Measurements from ENCODE around the gene MPPED2. TPM values are rescaled to one million over a fixed set of nuclear protein-coding genes. Genes with fewer than 3 reads are reported as not detected.

The MPPED2 gene
- total RNA-seq, 1 donor from 2014 or later: 25.9 TPM

DNA sequence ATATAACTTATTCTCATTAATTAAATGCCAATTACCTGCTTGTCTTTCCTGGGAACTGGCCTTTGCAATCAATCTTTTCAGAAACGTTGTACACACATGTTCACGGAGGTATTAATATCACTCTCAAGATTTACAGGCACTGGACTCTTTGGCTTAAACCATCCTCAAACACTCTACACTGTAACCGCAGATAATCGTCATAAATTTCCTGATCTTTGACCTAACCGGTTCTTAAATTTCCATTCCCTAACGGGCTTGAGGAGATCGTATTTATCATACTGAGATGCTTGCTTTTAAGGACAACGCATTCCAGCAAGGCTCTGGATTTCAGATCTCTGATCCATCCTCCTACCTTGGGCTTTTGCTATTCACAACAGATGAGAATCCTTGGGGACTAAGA, 190.4 kb downstream of the MPPED2 start:
- Mint-ChIP-seq H3K36me3 (ENCODE audit: insufficient read depth) (peaks cover 4% of the 10 kb centered on the region), H3K4me1 (ENCODE audit: low read depth) (peaks cover 24% of the 10 kb centered on the region), H3K27me3 (no peaks in the 10 kb centered on the region), H3K4me3 (ENCODE audit: low read depth) (no peak overlapping the region), H3K27ac (peak overlapping the region; percentile 65), H3K9me3 (ENCODE audit: low read depth) (peaks cover 6% of the 10 kb centered on the region)
- no peak for DNase-seq (ENCODE audit: low spot score, unreplicated experiment)
- TF ChIP-seq, protein P1, sequence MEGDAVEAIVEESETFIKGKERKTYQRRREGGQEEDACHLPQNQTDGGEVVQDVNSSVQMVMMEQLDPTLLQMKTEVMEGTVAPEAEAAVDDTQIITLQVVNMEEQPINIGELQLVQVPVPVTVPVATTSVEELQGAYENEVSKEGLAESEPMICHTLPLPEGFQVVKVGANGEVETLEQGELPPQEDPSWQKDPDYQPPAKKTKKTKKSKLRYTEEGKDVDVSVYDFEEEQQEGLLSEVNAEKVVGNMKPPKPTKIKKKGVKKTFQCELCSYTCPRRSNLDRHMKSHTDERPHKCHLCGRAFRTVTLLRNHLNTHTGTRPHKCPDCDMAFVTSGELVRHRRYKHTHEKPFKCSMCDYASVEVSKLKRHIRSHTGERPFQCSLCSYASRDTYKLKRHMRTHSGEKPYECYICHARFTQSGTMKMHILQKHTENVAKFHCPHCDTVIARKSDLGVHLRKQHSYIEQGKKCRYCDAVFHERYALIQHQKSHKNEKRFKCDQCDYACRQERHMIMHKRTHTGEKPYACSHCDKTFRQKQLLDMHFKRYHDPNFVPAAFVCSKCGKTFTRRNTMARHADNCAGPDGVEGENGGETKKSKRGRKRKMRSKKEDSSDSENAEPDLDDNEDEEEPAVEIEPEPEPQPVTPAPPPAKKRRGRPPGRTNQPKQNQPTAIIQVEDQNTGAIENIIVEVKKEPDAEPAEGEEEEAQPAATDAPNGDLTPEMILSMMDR (IDR thresholded peaks at IDR 0.05; ENCODE audit: unreplicated experiment): no peak

GRCh38 chr11:30393012-30393411, 193.1 kb downstream of the MPPED2 start:
- H3K4me3 Mint-ChIP-seq (ENCODE audit: low read depth): no peak overlapping the region
- H3K4me1 Mint-ChIP-seq (ENCODE audit: low read depth): peaks cover 36% of the 10 kb centered on the region
- H3K27me3 Mint-ChIP-seq: no peaks in the 10 kb centered on the region
- no peak for DNase-seq (ENCODE audit: low spot score, unreplicated experiment)
- peak overlapping the region; percentile 60 for H3K27ac Mint-ChIP-seq
- H3K36me3 Mint-ChIP-seq (ENCODE audit: insufficient read depth): peaks cover 4% of the 10 kb centered on the region
- TF ChIP-seq, protein P1 (IDR thresholded peaks at IDR 0.05; ENCODE audit: unreplicated experiment): no peak
- H3K9me3 Mint-ChIP-seq (ENCODE audit: low read depth): peaks cover 6% of the 10 kb centered on the region

GRCh38 chr11:30392221-30392784, 193.8 kb downstream of the MPPED2 start:
- TF ChIP-seq, protein P1 (IDR thresholded peaks at IDR 0.05; ENCODE audit: unreplicated experiment): no peak
- peak overlapping the region; percentile 83 for H3K27ac Mint-ChIP-seq

GRCh38 chr11:30388957-30389356, 197.2 kb downstream of the MPPED2 start:
- DNase-seq (ENCODE audit: low spot score, unreplicated experiment): no peak
- peaks cover 7% of the 10 kb centered on the region for H3K9me3 Mint-ChIP-seq (ENCODE audit: low read depth)
- TF ChIP-seq, protein P1 (IDR thresholded peaks at IDR 0.05; ENCODE audit: unreplicated experiment): no peak
- peaks cover 44% of the 10 kb centered on the region for H3K4me1 Mint-ChIP-seq (ENCODE audit: low read depth)
- H3K36me3 Mint-ChIP-seq (ENCODE audit: insufficient read depth): peaks cover under 1% of the 10 kb centered on the region
- no peaks in the 10 kb centered on the region for H3K27me3 Mint-ChIP-seq
- no peak overlapping the region for H3K27ac Mint-ChIP-seq
- H3K4me3 Mint-ChIP-seq (ENCODE audit: low read depth): no peak overlapping the region

More at GRCh38 chr11:30392221-30392784, 193.8 kb downstream of the MPPED2 start:
- Mint-ChIP-seq H3K27me3 (no peaks in the 10 kb centered on the region), H3K4me3 (ENCODE audit: low read depth) (peak overlapping the region; percentile 12), H3K36me3 (ENCODE audit: insufficient read depth) (peaks cover 4% of the 10 kb centered on the region), H3K9me3 (ENCODE audit: low read depth) (peaks cover 6% of the 10 kb centered on the region), H3K4me1 (ENCODE audit: low read depth) (peaks cover 37% of the 10 kb centered on the region)
- no peak for DNase-seq (ENCODE audit: low spot score, unreplicated experiment)

GRCh38 chr11:30387891-30388861, 198.0 kb downstream of the MPPED2 start:
- DNase-seq (ENCODE audit: low spot score, unreplicated experiment): no peak
- peaks cover 44% of the 10 kb centered on the region for H3K4me1 Mint-ChIP-seq (ENCODE audit: low read depth)

More at GRCh38 chr11:30387891-30388861, 198.0 kb downstream of the MPPED2 start:
- no peak overlapping the region for H3K4me3 Mint-ChIP-seq (ENCODE audit: low read depth)
- H3K9me3 Mint-ChIP-seq (ENCODE audit: low read depth): peaks cover 5% of the 10 kb centered on the region
- H3K36me3 Mint-ChIP-seq (ENCODE audit: insufficient read depth): no peaks in the 10 kb centered on the region
- H3K27me3 Mint-ChIP-seq: no peaks in the 10 kb centered on the region
- peak overlapping the region; percentile 75 for H3K27ac Mint-ChIP-seq
- TF ChIP-seq, protein P1 (IDR thresholded peaks at IDR 0.05; ENCODE audit: unreplicated experiment): no peak
